ENCODE measurements around the gene PDE6A. TPM values are rescaled to one million over a fixed set of nuclear protein-coding genes. Genes with fewer than 3 reads are reported as not detected.
A peak's percentile ranks its signal among the peaks of the same experiment; 100 is the strongest.

PDE6A gene
- total RNA-seq, 1 experiment from 2014 or later: not detected

GRCh38 chr5:149841851-149842793 lies 102.5 kb downstream of the PDE6A start:
- ChIA-PET CTCF (interaction anchor here (1.0 to 17.9 kb wide), 3 partner anchors 6 to 148 kb away, joined by 5 to 298 read pairs (median 298); no protein-coding TSS in a partner anchor), POLR2A (no interaction called here)
- Mint-ChIP-seq H3K27ac (no peak overlapping the region), H3K36me3 (peaks cover 20% of the 10 kb centered on the region), H3K4me3 (no peak overlapping the region), H3K9me3 (no peaks in the 10 kb centered on the region), H3K4me1 (peaks cover 3% of the 10 kb centered on the region; the same call in 1 of the 2 replicates), H3K27me3 (ENCODE audit: low read depth) (no peaks in the 10 kb centered on the region)
- TF ChIP-seq ESRRA (CRISPR knock-in tag; IDR thresholded peaks at IDR 0.05; ENCODE audit: borderline replicate concordance) (no peak), ZNF416 (CRISPR knock-in tag; IDR thresholded peaks at IDR 0.05) (no peak), ZNF138 (CRISPR knock-in tag; conservative IDR thresholded peaks at IDR 0.05) (no peak)
- DNase-seq (ENCODE audit: low spot score) (no peak), ATAC-seq (no peak)

GRCh38 chr5:149840226-149840825 lies 104.3 kb downstream of the PDE6A start:
- no peak overlapping the region for H3K4me3 Mint-ChIP-seq
- peak overlapping the region; percentile 16 for H3K27ac Mint-ChIP-seq
- ChIA-PET POLR2A (no interaction called here), CTCF (interaction anchor here (0.8 to 17.9 kb wide), 2 partner anchors 9 to 10 kb away, joined by 4 to 298 read pairs; no protein-coding TSS in a partner anchor)
- no peak for ATAC-seq
- H3K9me3 Mint-ChIP-seq: no peaks in the 10 kb centered on the region
- H3K36me3 Mint-ChIP-seq: peaks cover 7% of the 10 kb centered on the region; the same call in 1 of the 2 replicates
- peaks cover 3% of the 10 kb centered on the region; the same call in 1 of the 2 replicates for H3K4me1 Mint-ChIP-seq
- no peaks in the 10 kb centered on the region for H3K27me3 Mint-ChIP-seq (ENCODE audit: low read depth)
- no peak for DNase-seq (ENCODE audit: low spot score)
- no peak for TF ChIP-seq FOXK1 (CRISPR knock-in tag; IDR thresholded peaks at IDR 0.05)
- no peak for TF ChIP-seq ZNF121 (CRISPR knock-in tag; IDR thresholded peaks at IDR 0.05)
- no peak for TF ChIP-seq NFATC4 (CRISPR knock-in tag; IDR thresholded peaks at IDR 0.05)
- no peak for TF ChIP-seq GTF2I (CRISPR knock-in tag; conservative IDR thresholded peaks at IDR 0.05)
- TF ChIP-seq ZNF219 (CRISPR knock-in tag; IDR thresholded peaks at IDR 0.05; ENCODE audit: borderline replicate concordance): no peak
- no peak for TF ChIP-seq ERG (CRISPR knock-in tag; IDR thresholded peaks at IDR 0.05)
- TF ChIP-seq ZNF532 (CRISPR knock-in tag; IDR thresholded peaks at IDR 0.05; ENCODE audit: borderline replicate concordance): no peak
- TF ChIP-seq ZNF263 (CRISPR knock-in tag; IDR thresholded peaks at IDR 0.05; ENCODE audit: low read depth): no peak
- no peak for TF ChIP-seq MAX (CRISPR knock-in tag; IDR thresholded peaks at IDR 0.05)
- TF ChIP-seq ZMAT4 (CRISPR knock-in tag; IDR thresholded peaks at IDR 0.05): no peak
- TF ChIP-seq ELF4 (CRISPR knock-in tag; IDR thresholded peaks at IDR 0.05; ENCODE audit: low read depth): no peak
- no peak for TF ChIP-seq E2F4 (CRISPR knock-in tag; IDR thresholded peaks at IDR 0.05; ENCODE audit: borderline replicate concordance, low read depth)
- no peak for TF ChIP-seq PRDM15 (CRISPR knock-in tag; IDR thresholded peaks at IDR 0.05)
- TF ChIP-seq SMAD4 (CRISPR knock-in tag; IDR thresholded peaks at IDR 0.05): no peak

Data from WTC11 (cell line).